GM23338 (cell line): ENCODE results near the gene SH3RF3. TPM values are rescaled to one million over a fixed set of nuclear protein-coding genes. Genes with fewer than 3 reads are reported as not detected.

Experiments
- ATAC-seq: fragments of 200-7000 bp; cut with Tn5 transposase; 3 replicates; pipeline ENCODE4 v1.9.1; 2020
- DNase-seq: peaks from one replicate; pipeline ENCODE4 v3.0.0-alpha.2; 2015; ENCODE audit warnings: low spot score
- H2AFZ ChIP-seq: fragments of 200-600 bp; sonication (generic); 2 replicates; pipeline ENCODE4 v1.8.0; 2016; ENCODE audit warnings: antibody characterized with exemption, mild to moderate bottlenecking, moderate library complexity
- H3F3A ChIP-seq: fragments of 200-600 bp; sonication (generic); replicated peaks from 2 replicates; pipeline ENCODE4 v1.8.0; 2017; ENCODE audit warnings: antibody characterized with exemption, mixed run types, low read depth
- H3K27ac ChIP-seq: fragments of 200-600 bp; sonication (generic); 2 replicates; pipeline ENCODE4 v1.6.1; 2016; ENCODE audit warnings: low read depth
- H3K27me3 ChIP-seq: fragments of 200-600 bp; sonication (generic); 2 replicates; pipeline ENCODE4 v1.8.0; 2016; ENCODE audit warnings: mild to moderate bottlenecking, mixed run types, moderate library complexity; ENCODE audit not compliant: insufficient read depth
- H3K36me3 ChIP-seq: fragments of 200-600 bp; sonication (generic); 2 replicates; pipeline ENCODE4 v1.8.0; 2016; ENCODE audit warnings: mild to moderate bottlenecking; ENCODE audit not compliant: insufficient read depth
- H3K4me1 ChIP-seq: fragments of 200-600 bp; sonication (generic); 2 replicates; pipeline ENCODE4 v1.8.0; 2016; ENCODE audit warnings: mild to moderate bottlenecking, moderate library complexity; ENCODE audit not compliant: insufficient read depth
- H3K4me2 ChIP-seq: fragments of 200-600 bp; sonication (generic); 2 replicates; pipeline ENCODE4 v1.7.1; 2017; ENCODE audit warnings: mixed run types
- H3K4me3 ChIP-seq: fragments of 200-600 bp; sonication (generic); 2 replicates; pipeline ENCODE4 v1.6.1; 2016; ENCODE audit warnings: mixed run types
- H3K79me2 ChIP-seq: fragments of 200-600 bp; sonication (generic); replicated peaks from 2 replicates; pipeline ENCODE4 v1.8.0; 2017; ENCODE audit warnings: mild to moderate bottlenecking; ENCODE audit not compliant: insufficient read depth
- H3K9me2 ChIP-seq: fragments of 200-600 bp; sonication (generic); 2 replicates; pipeline ENCODE4 v1.8.0; 2017; ENCODE audit not compliant: insufficient read depth
- H4K20me1 ChIP-seq: fragments of 200-600 bp; sonication (generic); replicated peaks from 2 replicates; pipeline ENCODE4 v1.8.0; 2017; ENCODE audit warnings: mild to moderate bottlenecking; ENCODE audit not compliant: insufficient read depth
- H3K27ac Mint-ChIP-seq: 2 replicates; pipeline ENCODE4 v1.8.0; 2020; ENCODE audit warnings: inconsistent platforms, mild to moderate bottlenecking, moderate library complexity, mixed read lengths
- H3K27me3 Mint-ChIP-seq: 3 replicates; pipeline ENCODE4 v1.8.0; 2022; ENCODE audit warnings: low read depth, mild to moderate bottlenecking, moderate library complexity, mixed read lengths, inconsistent platforms; ENCODE audit not compliant: insufficient read depth, poor library complexity
- H3K36me3 Mint-ChIP-seq: 3 replicates; pipeline ENCODE4 v1.8.0; 2021; ENCODE audit warnings: low read depth, mild to moderate bottlenecking, inconsistent platforms, moderate library complexity, mixed read lengths
- H3K4me1 Mint-ChIP-seq: 3 replicates; pipeline ENCODE4 v1.8.0; 2020; ENCODE audit warnings: mild to moderate bottlenecking, inconsistent platforms, mixed read lengths
- H3K4me3 Mint-ChIP-seq: 3 replicates; pipeline ENCODE4 v1.8.0; 2021; ENCODE audit warnings: moderate library complexity, mild to moderate bottlenecking, inconsistent platforms, mixed read lengths
- H3K9me3 Mint-ChIP-seq: 3 replicates; pipeline ENCODE4 v1.8.0; 2020; ENCODE audit warnings: moderate library complexity, mild to moderate bottlenecking, inconsistent platforms, mixed read lengths
- CREB1 ChIP-seq: fragments of 250-450 bp; sonication (Bioruptor Pico); IDR thresholded peaks from 2 replicates; pipeline ENCODE4 v1.5.0; 2020; ENCODE audit warnings: low read depth, mild to moderate bottlenecking, moderate library complexity
- EZH2 ChIP-seq: fragments of 200-600 bp; sonication (generic); IDR thresholded peaks from one replicate; pipeline ENCODE4 v1.8.0; 2017; ENCODE audit warnings: antibody characterized with exemption, mild to moderate bottlenecking, low read depth; ENCODE audit not compliant: unreplicated experiment
- EZH2phosphoT487 ChIP-seq: fragments of 200-600 bp; sonication (generic); IDR thresholded peaks from one replicate; pipeline ENCODE4 v1.8.1; 2018; ENCODE audit warnings: antibody characterized with exemption; ENCODE audit not compliant: unreplicated experiment
- JUNB ChIP-seq: IDR thresholded peaks from one replicate; pipeline ENCODE4 v1.6.1; 2016; ENCODE audit warnings: antibody characterized with exemption; ENCODE audit not compliant: unreplicated experiment
- NANOG ChIP-seq: IDR thresholded peaks from 2 replicates; pipeline ENCODE4 v1.6.1; 2016; ENCODE audit warnings: antibody characterized with exemption, borderline replicate concordance
- POLR2AphosphoS5 ChIP-seq: IDR thresholded peaks from 2 replicates; pipeline ENCODE4 v1.6.1; 2016; ENCODE audit warnings: antibody characterized with exemption, low read depth
- STAT1 ChIP-seq: IDR thresholded peaks from one replicate; pipeline ENCODE4 v1.6.1; 2016; ENCODE audit warnings: antibody characterized with exemption; ENCODE audit not compliant: unreplicated experiment
- ZNF114 ChIP-seq: fragments of 250-450 bp; sonication (Bioruptor Pico); IDR thresholded peaks from 2 replicates; pipeline ENCODE4 v1.5.0; 2020; ENCODE audit warnings: mild to moderate bottlenecking, moderate library complexity
- ZNF331 ChIP-seq: fragments of 250-450 bp; sonication (Bioruptor Pico); IDR thresholded peaks from 2 replicates; pipeline ENCODE4 v1.5.0; 2020; ENCODE audit warnings: low read depth, mild to moderate bottlenecking, moderate library complexity
- polyA plus RNA-seq: library from polyadenylated mRNA; unstranded; fragments of >200 nt; fragmentation: Nextera tagmentation; extraction: Ambion mirVana; gene quantifications from 2 replicates; pipeline ENCODE4 v1.2.1, GENCODE V29; 2016
- total RNA-seq: library from RNA; depleted of rRNA; stranded (reverse); fragments of >200 nt; shearing (Covaris generic); gene quantifications from 2 replicates; pipeline ENCODE4 v1.2.3, GENCODE V29; 2014
- TF ChIP-seq, protein P1 (sequence below), 2 experiments: fragments of 200-600 bp in 1 of 2; sonication (generic) in 1 of 2; conservative IDR thresholded peaks; 2 replicates each; pipeline versions ENCODE4 v1.5.1 to v1.6.1; 2016 to 2017; ENCODE audit warnings: antibody characterized with exemption in 2 of 2, low read depth in 2 of 2, mild to moderate bottlenecking in 2 of 2, moderate library complexity in 1 of 2
- TF ChIP-seq, protein P2 (sequence below): IDR thresholded peaks from 2 replicates; pipeline ENCODE4 v1.6.1; 2016; ENCODE audit warnings: antibody characterized with exemption
- TF ChIP-seq, protein P3 (sequence below): fragments of 250-450 bp; sonication (Bioruptor Pico); IDR thresholded peaks from 2 replicates; pipeline ENCODE4 v1.5.0; 2020; ENCODE audit warnings: mild to moderate bottlenecking, moderate library complexity

The SH3RF3 gene
- total and polyA plus RNA-seq, 2 experiments from 2014 or later: 0.11 to 0.63 TPM

DNA sequence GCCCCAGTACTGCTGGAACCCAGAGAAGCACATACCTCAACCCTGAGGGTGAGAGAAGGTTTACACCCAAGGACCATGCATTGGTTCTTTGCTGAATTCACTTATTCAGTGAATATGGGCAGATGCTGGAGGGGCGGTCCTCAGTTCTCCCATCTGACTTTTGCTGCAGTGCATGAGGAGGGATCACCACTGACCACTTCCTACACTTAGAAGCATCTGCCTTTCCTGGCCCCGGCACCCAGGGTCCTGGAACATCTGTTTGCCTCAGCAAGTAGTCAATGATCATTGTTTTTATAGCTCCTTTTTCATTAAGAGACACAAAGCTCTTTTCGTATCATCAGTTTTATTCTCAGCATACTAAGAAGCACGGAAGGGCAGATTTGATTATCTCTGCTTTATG, 211.4 kb downstream of the SH3RF3 start (continued):
- TF ChIP-seq, protein P1, sequence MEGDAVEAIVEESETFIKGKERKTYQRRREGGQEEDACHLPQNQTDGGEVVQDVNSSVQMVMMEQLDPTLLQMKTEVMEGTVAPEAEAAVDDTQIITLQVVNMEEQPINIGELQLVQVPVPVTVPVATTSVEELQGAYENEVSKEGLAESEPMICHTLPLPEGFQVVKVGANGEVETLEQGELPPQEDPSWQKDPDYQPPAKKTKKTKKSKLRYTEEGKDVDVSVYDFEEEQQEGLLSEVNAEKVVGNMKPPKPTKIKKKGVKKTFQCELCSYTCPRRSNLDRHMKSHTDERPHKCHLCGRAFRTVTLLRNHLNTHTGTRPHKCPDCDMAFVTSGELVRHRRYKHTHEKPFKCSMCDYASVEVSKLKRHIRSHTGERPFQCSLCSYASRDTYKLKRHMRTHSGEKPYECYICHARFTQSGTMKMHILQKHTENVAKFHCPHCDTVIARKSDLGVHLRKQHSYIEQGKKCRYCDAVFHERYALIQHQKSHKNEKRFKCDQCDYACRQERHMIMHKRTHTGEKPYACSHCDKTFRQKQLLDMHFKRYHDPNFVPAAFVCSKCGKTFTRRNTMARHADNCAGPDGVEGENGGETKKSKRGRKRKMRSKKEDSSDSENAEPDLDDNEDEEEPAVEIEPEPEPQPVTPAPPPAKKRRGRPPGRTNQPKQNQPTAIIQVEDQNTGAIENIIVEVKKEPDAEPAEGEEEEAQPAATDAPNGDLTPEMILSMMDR (conservative IDR thresholded peaks at IDR 0.05; ENCODE audit: low read depth in 2 of 2): no peak
- no peak for TF ChIP-seq JUNB
- TF ChIP-seq, protein P2, sequence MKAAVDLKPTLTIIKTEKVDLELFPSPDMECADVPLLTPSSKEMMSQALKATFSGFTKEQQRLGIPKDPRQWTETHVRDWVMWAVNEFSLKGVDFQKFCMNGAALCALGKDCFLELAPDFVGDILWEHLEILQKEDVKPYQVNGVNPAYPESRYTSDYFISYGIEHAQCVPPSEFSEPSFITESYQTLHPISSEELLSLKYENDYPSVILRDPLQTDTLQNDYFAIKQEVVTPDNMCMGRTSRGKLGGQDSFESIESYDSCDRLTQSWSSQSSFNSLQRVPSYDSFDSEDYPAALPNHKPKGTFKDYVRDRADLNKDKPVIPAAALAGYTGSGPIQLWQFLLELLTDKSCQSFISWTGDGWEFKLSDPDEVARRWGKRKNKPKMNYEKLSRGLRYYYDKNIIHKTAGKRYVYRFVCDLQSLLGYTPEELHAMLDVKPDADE: no peak

DNA sequence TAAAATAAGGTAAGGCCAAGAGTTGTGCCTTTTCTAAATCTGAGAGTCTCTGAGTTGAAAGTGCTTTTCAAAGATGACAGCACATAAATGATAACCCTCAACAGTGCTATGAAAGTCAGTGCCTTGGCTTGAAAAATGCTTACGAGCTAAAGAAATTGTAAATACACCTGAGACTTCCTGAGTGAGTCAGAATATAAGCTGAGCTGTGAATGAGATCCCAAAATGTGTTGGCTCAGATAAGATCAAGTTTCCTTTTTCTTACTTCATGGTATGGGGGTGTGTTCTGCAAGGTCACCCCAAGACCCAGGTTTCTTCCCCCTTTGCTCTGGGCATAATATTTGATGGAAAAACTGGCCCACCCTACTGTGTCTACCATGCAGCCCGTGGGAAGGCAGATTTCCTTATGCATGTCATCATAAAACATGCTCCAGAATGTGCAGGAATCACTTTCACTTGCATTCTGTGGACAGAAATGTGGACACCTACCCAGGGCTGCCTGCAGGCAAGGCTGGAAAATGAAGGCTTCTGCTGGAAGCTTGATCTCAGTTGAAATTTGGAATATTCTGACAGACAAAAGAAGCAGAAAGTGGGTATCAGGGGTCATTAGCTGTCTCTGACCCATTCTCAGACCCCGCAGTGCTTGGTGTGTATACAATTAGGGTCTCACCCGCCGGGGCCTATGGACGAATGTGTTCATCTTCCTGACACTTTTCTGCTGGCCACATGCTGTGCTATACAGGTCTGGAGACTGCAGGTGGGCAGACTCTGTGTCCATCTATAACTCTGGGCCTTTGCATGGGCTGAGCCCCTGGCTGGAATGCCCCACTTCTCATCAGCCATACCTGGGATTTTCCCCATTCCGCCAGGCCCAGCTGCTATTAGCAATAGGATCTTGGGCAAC, 212.6 kb downstream of the SH3RF3 start:
- H4K20me1 ChIP-seq: no peaks in the 10 kb centered on the region
- Mint-ChIP-seq H3K4me3 (no peak overlapping the region), H3K36me3 (peaks cover 2% of the 10 kb centered on the region; the same call in 1 of the 3 replicates), H3K27me3 (peaks cover 13% of the 10 kb centered on the region), H3K27ac (no peak overlapping the region), H3K9me3 (peaks cover 13% of the 10 kb centered on the region; the same call in 2 of the 3 replicates), H3K4me1 (no peaks in the 10 kb centered on the region)
- no peak overlapping the region for H3K4me3 ChIP-seq
- no peak overlapping the region for H3K4me2 ChIP-seq
- no peak overlapping the region for H2AFZ ChIP-seq
- no peaks in the 10 kb centered on the region for H3F3A ChIP-seq
- no peaks in the 10 kb centered on the region for H3K79me2 ChIP-seq
- no peaks in the 10 kb centered on the region for H3K36me3 ChIP-seq
- H3K27me3 ChIP-seq: no peaks in the 10 kb centered on the region
- ATAC-seq (no peak), DNase-seq (no peak)
- H3K4me1 ChIP-seq: no peaks in the 10 kb centered on the region
- H3K9me2 ChIP-seq: no peaks in the 10 kb centered on the region
- H3K27ac ChIP-seq: no peak overlapping the region
- no peak for TF ChIP-seq POLR2AphosphoS5
- TF ChIP-seq, protein P2: no peak
- TF ChIP-seq EZH2: no peak
- no peak for TF ChIP-seq EZH2phosphoT487
- TF ChIP-seq NANOG: no peak
- no peak for TF ChIP-seq JUNB
- no peak for TF ChIP-seq ZNF114 (CRISPR knock-in tag)
- TF ChIP-seq, protein P3, sequence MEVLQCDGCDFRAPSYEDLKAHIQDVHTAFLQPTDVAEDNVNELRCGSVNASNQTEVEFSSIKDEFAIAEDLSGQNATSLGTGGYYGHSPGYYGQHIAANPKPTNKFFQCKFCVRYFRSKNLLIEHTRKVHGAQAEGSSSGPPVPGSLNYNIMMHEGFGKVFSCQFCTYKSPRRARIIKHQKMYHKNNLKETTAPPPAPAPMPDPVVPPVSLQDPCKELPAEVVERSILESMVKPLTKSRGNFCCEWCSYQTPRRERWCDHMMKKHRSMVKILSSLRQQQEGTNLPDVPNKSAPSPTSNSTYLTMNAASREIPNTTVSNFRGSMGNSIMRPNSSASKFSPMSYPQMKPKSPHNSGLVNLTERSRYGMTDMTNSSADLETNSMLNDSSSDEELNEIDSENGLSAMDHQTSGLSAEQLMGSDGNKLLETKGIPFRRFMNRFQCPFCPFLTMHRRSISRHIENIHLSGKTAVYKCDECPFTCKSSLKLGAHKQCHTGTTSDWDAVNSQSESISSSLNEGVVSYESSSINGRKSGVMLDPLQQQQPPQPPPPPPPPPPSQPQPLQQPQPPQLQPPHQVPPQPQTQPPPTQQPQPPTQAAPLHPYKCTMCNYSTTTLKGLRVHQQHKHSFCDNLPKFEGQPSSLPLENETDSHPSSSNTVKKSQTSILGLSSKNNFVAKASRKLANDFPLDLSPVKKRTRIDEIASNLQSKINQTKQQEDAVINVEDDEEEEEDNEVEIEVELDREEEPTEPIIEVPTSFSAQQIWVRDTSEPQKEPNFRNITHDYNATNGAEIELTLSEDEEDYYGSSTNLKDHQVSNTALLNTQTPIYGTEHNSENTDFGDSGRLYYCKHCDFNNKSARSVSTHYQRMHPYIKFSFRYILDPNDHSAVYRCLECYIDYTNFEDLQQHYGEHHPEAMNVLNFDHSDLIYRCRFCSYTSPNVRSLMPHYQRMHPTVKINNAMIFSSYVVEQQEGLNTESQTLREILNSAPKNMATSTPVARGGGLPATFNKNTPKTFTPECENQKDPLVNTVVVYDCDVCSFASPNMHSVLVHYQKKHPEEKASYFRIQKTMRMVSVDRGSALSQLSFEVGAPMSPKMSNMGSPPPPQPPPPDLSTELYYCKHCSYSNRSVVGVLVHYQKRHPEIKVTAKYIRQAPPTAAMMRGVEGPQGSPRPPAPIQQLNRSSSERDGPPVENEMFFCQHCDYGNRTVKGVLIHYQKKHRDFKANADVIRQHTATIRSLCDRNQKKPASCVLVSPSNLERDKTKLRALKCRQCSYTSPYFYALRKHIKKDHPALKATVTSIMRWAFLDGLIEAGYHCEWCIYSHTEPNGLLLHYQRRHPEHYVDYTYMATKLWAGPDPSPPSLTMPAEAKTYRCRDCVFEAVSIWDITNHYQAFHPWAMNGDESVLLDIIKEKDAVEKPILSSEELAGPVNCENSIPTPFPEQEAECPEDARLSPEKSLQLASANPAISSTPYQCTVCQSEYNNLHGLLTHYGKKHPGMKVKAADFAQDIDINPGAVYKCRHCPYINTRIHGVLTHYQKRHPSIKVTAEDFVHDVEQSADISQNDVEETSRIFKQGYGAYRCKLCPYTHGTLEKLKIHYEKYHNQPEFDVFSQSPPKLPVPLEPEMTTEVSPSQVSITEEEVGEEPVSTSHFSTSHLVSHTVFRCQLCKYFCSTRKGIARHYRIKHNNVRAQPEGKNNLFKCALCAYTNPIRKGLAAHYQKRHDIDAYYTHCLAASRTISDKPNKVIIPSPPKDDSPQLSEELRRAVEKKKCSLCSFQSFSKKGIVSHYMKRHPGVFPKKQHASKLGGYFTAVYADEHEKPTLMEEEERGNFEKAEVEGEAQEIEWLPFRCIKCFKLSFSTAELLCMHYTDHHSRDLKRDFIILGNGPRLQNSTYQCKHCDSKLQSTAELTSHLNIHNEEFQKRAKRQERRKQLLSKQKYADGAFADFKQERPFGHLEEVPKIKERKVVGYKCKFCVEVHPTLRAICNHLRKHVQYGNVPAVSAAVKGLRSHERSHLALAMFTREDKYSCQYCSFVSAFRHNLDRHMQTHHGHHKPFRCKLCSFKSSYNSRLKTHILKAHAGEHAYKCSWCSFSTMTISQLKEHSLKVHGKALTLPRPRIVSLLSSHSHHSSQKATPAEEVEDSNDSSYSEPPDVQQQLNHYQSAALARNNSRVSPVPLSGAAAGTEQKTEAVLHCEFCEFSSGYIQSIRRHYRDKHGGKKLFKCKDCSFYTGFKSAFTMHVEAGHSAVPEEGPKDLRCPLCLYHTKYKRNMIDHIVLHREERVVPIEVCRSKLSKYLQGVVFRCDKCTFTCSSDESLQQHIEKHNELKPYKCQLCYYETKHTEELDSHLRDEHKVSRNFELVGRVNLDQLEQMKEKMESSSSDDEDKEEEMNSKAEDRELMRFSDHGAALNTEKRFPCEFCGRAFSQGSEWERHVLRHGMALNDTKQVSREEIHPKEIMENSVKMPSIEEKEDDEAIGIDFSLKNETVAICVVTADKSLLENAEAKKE (CRISPR knock-in tag): no peak
- TF ChIP-seq STAT1: no peak
- no peak for TF ChIP-seq ZNF331 (CRISPR knock-in tag)
- no peak for TF ChIP-seq CREB1 (CRISPR knock-in tag)
